KMS-11 (cell line): ENCODE results near the gene GPR132.

Experiments used
- H2AFZ ChIP-seq: fragments of 200-600 bp; sonication (generic); 2 replicates; pipeline ENCODE4 v1.6.1; 2016; ENCODE audit warnings: antibody characterized with exemption, mixed run types, low read depth
- H3K27ac ChIP-seq: fragments of 200-600 bp; sonication (generic); 2 replicates; pipeline ENCODE4 v1.6.1; 2016; ENCODE audit warnings: mild to moderate bottlenecking, mixed run types
- H3K27me3 ChIP-seq: fragments of 200-600 bp; sonication (generic); 2 replicates; pipeline ENCODE4 v1.6.1; 2017; ENCODE audit warnings: mild to moderate bottlenecking, low read depth, mixed run types, moderate library complexity; ENCODE audit not compliant: insufficient read depth
- H3K36me3 ChIP-seq: fragments of 200-600 bp; sonication (generic); 2 replicates; pipeline ENCODE4 v1.6.1; 2017; ENCODE audit warnings: mild to moderate bottlenecking, mixed run types; ENCODE audit not compliant: insufficient read depth
- H3K4me1 ChIP-seq: fragments of 200-600 bp; sonication (generic); 2 replicates; pipeline ENCODE4 v1.6.1; 2016; ENCODE audit warnings: mild to moderate bottlenecking, low read depth, mixed run types; ENCODE audit not compliant: poor library complexity, severe bottlenecking
- H3K4me2 ChIP-seq: fragments of 200-600 bp; sonication (generic); 2 replicates; pipeline ENCODE4 v1.7.0; 2016; ENCODE audit warnings: mild to moderate bottlenecking, mixed run types
- H3K4me3 ChIP-seq: fragments of 200-600 bp; sonication (generic); IDR thresholded peaks from 2 replicates; pipeline ENCODE4 v1.6.1; 2017; ENCODE audit warnings: low read depth, low read length, mixed read lengths; ENCODE audit not compliant: insufficient read depth
- H3K79me2 ChIP-seq: fragments of 200-600 bp; sonication (generic); 2 replicates; pipeline ENCODE4 v1.6.1; 2016; ENCODE audit warnings: low read depth, mixed run types; ENCODE audit not compliant: insufficient read depth
- H3K9ac ChIP-seq: fragments of 200-600 bp; sonication (generic); 2 replicates; pipeline ENCODE4 v1.6.1; 2016; ENCODE audit warnings: mild to moderate bottlenecking, mixed run types
- H4K20me1 ChIP-seq: fragments of 200-600 bp; sonication (generic); 2 replicates; pipeline ENCODE4 v1.6.1; 2016; ENCODE audit warnings: mild to moderate bottlenecking, mixed run types; ENCODE audit not compliant: insufficient read depth
- CTCF ChIP-seq: fragments of 200-600 bp; sonication (generic); conservative IDR thresholded peaks from 2 replicates; pipeline ENCODE4 v1.6.1; 2017; ENCODE audit warnings: low read depth, mild to moderate bottlenecking, antibody characterized with exemption, low read length, moderate library complexity, mixed read lengths

GPR132 gene

GRCh38 chr14:105087308-105087962 lies 22.2 kb upstream of the GPR132 start:
- no peak for TF ChIP-seq CTCF
- no peaks in the 10 kb centered on the region for H3K27me3 ChIP-seq
- H3K27ac ChIP-seq, result peak overlapping the region; percentile 47
- no peak overlapping the region for H3K4me3 ChIP-seq
- H3K36me3 ChIP-seq, result no peaks in the 10 kb centered on the region
- peaks cover 9% of the 10 kb centered on the region for H3K4me1 ChIP-seq
- peak overlapping the region; percentile 63 for H3K4me2 ChIP-seq
- no peaks in the 10 kb centered on the region for H4K20me1 ChIP-seq
- H3K79me2 ChIP-seq, result no peaks in the 10 kb centered on the region
- H3K9ac ChIP-seq, result peak overlapping the region; percentile 61
- peak overlapping the region; percentile 47; the same call in 1 of the 2 replicates for H2AFZ ChIP-seq

GRCh38 chr14:105086833-105087307 lies 21.6 kb upstream of the GPR132 start:
- Histone ChIP-seq H3K4me2 (peak overlapping the region; percentile 63), H3K4me3 (no peak overlapping the region), H3K27ac (peak overlapping the region; percentile 47), H3K4me1 (peaks cover 14% of the 10 kb centered on the region), H3K9ac (peak overlapping the region; percentile 61), H2AFZ (peak overlapping the region; percentile 47; the same call in 1 of the 2 replicates), H3K27me3 (no peaks in the 10 kb centered on the region), H4K20me1 (no peaks in the 10 kb centered on the region), H3K79me2 (no peaks in the 10 kb centered on the region), H3K36me3 (no peaks in the 10 kb centered on the region)
- peak; percentile 29; the same call in 1 of the 2 replicates for TF ChIP-seq CTCF

GRCh38 chr14:105085766-105086165 lies 20.5 kb upstream of the GPR132 start:
- Histone ChIP-seq H3K4me3 (no peak overlapping the region), H3K4me2 (no peak overlapping the region), H3K27ac (no peak overlapping the region), H3K79me2 (no peaks in the 10 kb centered on the region), H3K9ac (no peak overlapping the region), H3K36me3 (no peaks in the 10 kb centered on the region), H3K27me3 (no peaks in the 10 kb centered on the region), H2AFZ (no peak overlapping the region), H3K4me1 (peaks cover 22% of the 10 kb centered on the region), H4K20me1 (no peaks in the 10 kb centered on the region)
- no peak for TF ChIP-seq CTCF

- H2AFZ ChIP-seq, result no peak overlapping the region
- H3K36me3 ChIP-seq, result no peaks in the 10 kb centered on the region
- no peak overlapping the region for H3K27ac ChIP-seq
- H4K20me1 ChIP-seq, result no peaks in the 10 kb centered on the region
- H3K4me3 ChIP-seq, result no peak overlapping the region
- peaks cover 16% of the 10 kb centered on the region for H3K4me1 ChIP-seq
- H3K27me3 ChIP-seq, result no peaks in the 10 kb centered on the region
- H3K79me2 ChIP-seq, result no peaks in the 10 kb centered on the region
- no peak overlapping the region for H3K9ac ChIP-seq
- no peak for TF ChIP-seq CTCF
- no peak overlapping the region for H3K4me2 ChIP-seq
Observed at GRCh38 chr14:105084741-105085571, 19.7 kb upstream of the GPR132 start.
